ENCODE measurements around the gene POU3F1.

- TF ChIP-seq POLR2A (IDR thresholded peaks at IDR 0.05; ENCODE audit: low read depth, low read length) (no peak), TAF1 (IDR thresholded peaks at IDR 0.05; ENCODE audit: low read depth, low read length) (no peak), POLR2AphosphoS5 (IDR thresholded peaks at IDR 0.05; ENCODE audit: low read depth, low read length) (no peak), POU2F2 (IDR thresholded peaks at IDR 0.05; ENCODE audit: low read depth, low read length) (no peak)
These were observed 450 bp upstream of the POU3F1 start for GRCh38 chr1:38046884-38047602.
